BLaER1 treated with 17β-estradiol and CSF1 and Interleukin-3, amounts not matched to agents 10 nM and 100 nM (cell line): ENCODE data around the gene MGST3.
"Not testable (repeated sequence)": the region's sequence is repeated elsewhere in the genome, so short reads cannot be mapped to it uniquely, and the experiment has no call there.

Source experiments
- H3K27ac ChIP-seq, 11 experiments: shearing (Covaris generic); formaldehyde crosslinking; 2 replicates each; pipeline ENCODE4 v1.8.1; 2022
- H3K27me3 ChIP-seq, 11 experiments: shearing (Covaris generic); formaldehyde crosslinking; 2 replicates each; pipeline ENCODE4 v1.8.1; 2022
- H3K36me3 ChIP-seq, 11 experiments: shearing (Covaris generic); formaldehyde crosslinking; 2 replicates each; pipeline ENCODE4 v1.8.1; 2022
- H3K4me1 ChIP-seq, 10 experiments: shearing (Covaris generic); formaldehyde crosslinking; 2 replicates each; pipeline ENCODE4 v1.8.1; 2022
- H3K4me2 ChIP-seq, 11 experiments: shearing (Covaris generic); formaldehyde crosslinking; 2 replicates each; pipeline ENCODE4 v1.8.1; 2022
- H3K4me3 ChIP-seq, 10 experiments: shearing (Covaris generic); formaldehyde crosslinking; 2 replicates each; pipeline ENCODE4 v1.8.1; 2022
- H3K9ac ChIP-seq, 11 experiments: shearing (Covaris generic); formaldehyde crosslinking; 2 replicates each; pipeline ENCODE4 v1.8.1; 2022
- H3K9me3 ChIP-seq, 11 experiments: shearing (Covaris generic); formaldehyde crosslinking; replicated peaks in 1 of 11; 2 replicates each; pipeline ENCODE4 v1.8.1; 2022
- H4K20me1 ChIP-seq, 11 experiments: shearing (Covaris generic); formaldehyde crosslinking; 2 replicates each; pipeline ENCODE4 v1.8.1; 2022
- Cebpa-rat ChIP-seq, 11 experiments: shearing (Covaris generic); IDR thresholded peaks; 2 replicates each; pipeline ENCODE4 v1.8.1; 2022

MGST3 gene

DNA sequence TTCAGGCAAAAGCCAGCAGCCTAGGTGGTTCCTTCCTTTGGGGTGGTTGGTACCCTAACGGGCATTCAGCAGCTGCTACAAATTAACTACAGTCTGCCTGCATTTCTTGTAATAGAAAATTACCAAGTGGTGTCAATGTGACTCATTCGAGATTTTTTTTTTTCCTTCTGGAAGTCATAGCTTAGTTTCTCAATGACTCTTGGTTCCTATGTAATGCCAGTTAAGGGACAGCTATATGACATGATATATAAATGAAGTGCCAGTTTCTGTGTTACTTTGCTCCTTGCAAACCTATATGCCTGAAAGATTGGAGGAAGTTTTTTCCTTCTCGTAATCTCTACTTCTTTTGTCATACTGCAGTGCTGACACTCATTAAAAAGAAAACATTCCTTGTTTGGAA, 2.6 kb downstream of the MGST3 start:
- H3K27ac ChIP-seq, result no peak overlapping the region
- no peak for TF ChIP-seq Cebpa-rat (IDR thresholded peaks at IDR 0.05)
- peak overlapping the region in 3 of 11 experiments; percentile 8 to 89 (median 47); a peak in 4 of 22 replicates for H3K4me2 ChIP-seq
- no peaks in the 10 kb centered on the region for H3K9me3 ChIP-seq
- no peaks in the 10 kb centered on the region for H3K27me3 ChIP-seq
- no peak overlapping the region for H3K9ac ChIP-seq
- H3K4me1 ChIP-seq, result peaks cover 17 to 38% (median 26%) of the 10 kb centered on the region in 10 experiments
- H3K4me3 ChIP-seq, result no peak overlapping the region
- peaks cover 0 to 16% (median 0%) of the 10 kb centered on the region in 11 experiments; a peak in 4 of 22 replicates for H3K36me3 ChIP-seq
- peaks cover 0 to 60% (median 8%) of the 10 kb centered on the region in 11 experiments; a peak in 11 of 22 replicates for H4K20me1 ChIP-seq

DNA sequence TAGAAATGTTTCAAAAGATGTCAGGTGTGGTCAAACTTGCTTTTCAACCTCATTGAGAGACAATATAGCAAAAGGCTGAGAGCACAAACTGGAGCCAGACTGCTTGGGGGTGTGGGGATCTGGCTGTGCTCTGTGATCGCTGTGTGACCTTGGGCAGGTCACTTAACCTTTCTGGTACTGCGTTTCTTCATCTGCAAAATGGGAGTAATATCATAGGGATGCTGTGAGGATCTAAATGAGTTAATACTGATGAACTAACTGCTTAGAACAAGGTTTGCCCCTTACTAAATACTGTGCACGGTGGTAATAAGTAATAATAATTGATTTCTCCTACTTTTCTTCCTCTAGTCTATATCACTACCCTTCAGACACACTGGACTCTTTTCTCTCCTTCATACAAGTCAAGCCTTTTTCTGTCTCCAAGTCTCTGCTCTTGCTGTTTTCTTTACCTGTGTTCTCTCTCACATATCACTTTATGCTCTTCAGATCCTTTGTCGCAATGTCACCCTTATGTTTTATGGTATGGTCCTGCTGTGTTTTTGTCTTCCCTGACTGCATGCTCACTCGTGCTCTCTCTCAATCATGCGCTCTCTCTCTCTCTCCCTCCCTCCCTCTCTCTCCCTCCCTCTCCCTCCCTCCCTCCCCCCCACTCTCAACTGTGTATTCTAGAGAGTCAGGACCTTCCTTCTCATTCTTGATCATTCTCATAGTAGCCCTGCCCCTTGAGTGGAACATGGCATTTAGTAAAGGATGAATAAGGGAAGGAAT, 3.3 kb downstream of the MGST3 start:
- peaks cover 17 to 38% (median 26%) of the 10 kb centered on the region in 10 experiments for H3K4me1 ChIP-seq
- peaks cover 0 to 22% (median 0%) of the 10 kb centered on the region in 11 experiments; a peak in 6 of 22 replicates for H3K36me3 ChIP-seq
- peaks cover 0 to 67% (median 8%) of the 10 kb centered on the region in 11 experiments; a peak in 11 of 22 replicates for H4K20me1 ChIP-seq
- no peak overlapping the region for H3K9ac ChIP-seq
- H3K9me3 ChIP-seq, result no peaks in the 10 kb centered on the region
- H3K27me3 ChIP-seq, result no peaks in the 10 kb centered on the region
- no peak overlapping the region for H3K4me3 ChIP-seq
- no peak overlapping the region for H3K27ac ChIP-seq
- no peak for TF ChIP-seq Cebpa-rat (IDR thresholded peaks at IDR 0.05)
- peak overlapping the region in 1 of 11 experiments; percentile 89; a peak in 4 of 22 replicates for H3K4me2 ChIP-seq

DNA sequence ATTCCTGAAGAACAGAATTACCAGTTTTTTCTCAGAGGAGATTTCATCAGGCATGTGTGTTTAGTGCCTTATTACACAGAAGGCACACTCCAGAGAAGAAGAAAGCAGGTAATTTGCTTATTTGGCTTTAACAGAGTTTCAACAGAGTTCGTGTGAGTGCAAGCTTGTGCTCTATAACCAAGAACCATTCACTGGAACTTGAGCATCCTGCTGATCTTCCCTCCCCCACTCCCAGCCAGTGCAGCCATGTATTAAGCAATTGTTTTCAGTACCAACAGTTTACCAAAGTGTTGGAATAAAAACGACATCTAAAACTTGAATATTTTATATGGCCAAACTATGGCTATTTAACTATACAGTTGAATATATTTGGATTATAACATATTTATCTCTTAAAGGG, 4.3 kb downstream of the MGST3 start:
- Histone ChIP-seq H3K9me3 (no peaks in the 10 kb centered on the region), H3K4me2 (peak overlapping the region in 3 of 11 experiments; percentile 7 to 13 (median 12); a peak in 2 of 22 replicates), H3K4me1 (peaks cover 10 to 32% (median 22%) of the 10 kb centered on the region in 10 experiments), H3K27me3 (no peaks in the 10 kb centered on the region), H4K20me1 (peaks cover 0 to 77% (median 8%) of the 10 kb centered on the region in 11 experiments; a peak in 11 of 22 replicates), H3K27ac (no peak overlapping the region), H3K36me3 (peaks cover 0 to 24% (median 0%) of the 10 kb centered on the region in 11 experiments; a peak in 7 of 22 replicates), H3K4me3 (no peak overlapping the region), H3K9ac (no peak overlapping the region)
- TF ChIP-seq Cebpa-rat (IDR thresholded peaks at IDR 0.05), result no peak

DNA sequence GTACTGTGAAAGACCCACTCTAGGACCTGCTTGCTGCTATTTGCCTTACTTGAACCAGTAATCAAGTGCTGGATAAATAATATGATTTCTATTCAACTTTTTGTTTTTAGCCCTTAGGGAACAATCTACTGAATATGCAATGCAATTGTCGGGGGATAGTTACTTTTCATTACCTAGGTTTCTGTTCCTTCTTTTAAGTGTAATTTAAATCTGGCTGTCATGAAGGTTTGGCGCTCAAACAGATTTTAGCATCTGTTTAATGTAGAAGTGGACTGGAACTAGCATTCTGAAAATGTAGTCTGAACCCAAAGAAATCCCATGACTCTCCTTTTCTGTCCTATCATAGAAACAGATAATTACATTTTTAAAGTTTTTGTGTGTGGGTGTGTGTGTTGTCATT, 4.8 kb downstream of the MGST3 start:
- no peak overlapping the region for H3K4me2 ChIP-seq
- no peaks in the 10 kb centered on the region for H3K27me3 ChIP-seq
- H3K36me3 ChIP-seq, result peaks cover 0 to 24% (median 0%) of the 10 kb centered on the region in 11 experiments; a peak in 7 of 22 replicates
- H3K4me1 ChIP-seq, result peaks cover 10 to 32% (median 22%) of the 10 kb centered on the region in 10 experiments
- no peak overlapping the region for H3K9ac ChIP-seq
- no peaks in the 10 kb centered on the region for H3K9me3 ChIP-seq
- H3K4me3 ChIP-seq, result no peak overlapping the region
- H3K27ac ChIP-seq, result no peak overlapping the region
- no peak for TF ChIP-seq Cebpa-rat (IDR thresholded peaks at IDR 0.05)
- peaks cover 0 to 82% (median 8%) of the 10 kb centered on the region in 11 experiments; a peak in 11 of 22 replicates for H4K20me1 ChIP-seq

DNA sequence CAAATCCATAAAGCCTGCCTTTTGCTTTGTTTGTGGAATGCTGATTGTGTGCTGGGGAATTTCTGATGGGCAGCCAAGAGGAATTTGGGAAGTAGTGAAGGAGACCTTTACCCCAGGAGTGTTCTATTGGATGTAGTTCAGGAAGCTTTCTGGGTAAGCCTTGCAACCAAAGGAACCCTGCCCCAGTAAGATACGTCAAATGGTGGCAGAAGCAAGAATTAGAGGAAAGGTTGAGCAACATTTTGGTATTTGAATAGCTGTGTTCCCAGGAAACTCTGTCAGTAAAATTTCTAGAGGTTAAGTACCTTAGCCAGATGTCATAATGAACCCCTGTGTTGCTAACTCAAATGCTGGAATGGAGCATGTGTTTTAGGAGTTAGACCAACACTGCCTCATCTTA, 6.4 kb downstream of the MGST3 start:
- Histone ChIP-seq H3K4me2 (no peak overlapping the region), H3K9me3 (no peaks in the 10 kb centered on the region), H3K27ac (no peak overlapping the region), H3K27me3 (no peaks in the 10 kb centered on the region), H3K36me3 (peaks cover 0 to 24% (median 0%) of the 10 kb centered on the region in 11 experiments; a peak in 7 of 22 replicates), H3K4me1 (peaks cover 4 to 25% (median 15%) of the 10 kb centered on the region in 10 experiments), H3K4me3 (no peak overlapping the region), H3K9ac (no peak overlapping the region), H4K20me1 (peaks cover 0 to 97% (median 5%) of the 10 kb centered on the region in 11 experiments; a peak in 11 of 22 replicates)
- TF ChIP-seq Cebpa-rat (IDR thresholded peaks at IDR 0.05), result no peak

DNA sequence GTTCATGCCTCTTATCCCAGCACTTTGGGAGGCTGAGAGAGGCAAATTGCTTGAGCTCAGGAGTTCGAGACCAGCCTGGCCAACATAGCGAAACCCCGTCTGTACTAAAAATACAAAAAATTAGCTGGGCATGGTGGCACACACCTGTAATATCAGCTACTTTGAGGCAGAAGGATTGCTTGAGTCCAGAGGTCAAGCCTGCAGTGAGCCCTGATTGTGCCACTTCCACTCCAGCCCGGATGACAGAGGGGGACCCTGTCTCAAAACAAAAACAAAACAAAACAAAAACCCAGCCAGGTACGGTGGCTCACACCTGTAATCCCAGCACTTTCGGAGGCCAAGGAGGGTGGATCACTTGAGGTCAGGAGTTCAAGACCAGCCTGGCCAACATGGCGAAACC, 7.2 kb downstream of the MGST3 start:
- not testable (repeated sequence) for H3K9ac ChIP-seq, H3K27ac ChIP-seq, H3K27me3 ChIP-seq, H3K4me2 ChIP-seq, H3K4me3 ChIP-seq, H3K9me3 ChIP-seq
- Histone ChIP-seq H3K36me3 (peaks cover 0 to 24% (median 0%) of the 10 kb centered on the region in 11 experiments; a peak in 7 of 22 replicates), H4K20me1 (peaks cover 0 to 97% (median 4%) of the 10 kb centered on the region in 11 experiments; a peak in 10 of 22 replicates), H3K4me1 (peaks cover 0 to 18% (median 8%) of the 10 kb centered on the region in 10 experiments; a peak in 15 of 20 replicates)

DNA sequence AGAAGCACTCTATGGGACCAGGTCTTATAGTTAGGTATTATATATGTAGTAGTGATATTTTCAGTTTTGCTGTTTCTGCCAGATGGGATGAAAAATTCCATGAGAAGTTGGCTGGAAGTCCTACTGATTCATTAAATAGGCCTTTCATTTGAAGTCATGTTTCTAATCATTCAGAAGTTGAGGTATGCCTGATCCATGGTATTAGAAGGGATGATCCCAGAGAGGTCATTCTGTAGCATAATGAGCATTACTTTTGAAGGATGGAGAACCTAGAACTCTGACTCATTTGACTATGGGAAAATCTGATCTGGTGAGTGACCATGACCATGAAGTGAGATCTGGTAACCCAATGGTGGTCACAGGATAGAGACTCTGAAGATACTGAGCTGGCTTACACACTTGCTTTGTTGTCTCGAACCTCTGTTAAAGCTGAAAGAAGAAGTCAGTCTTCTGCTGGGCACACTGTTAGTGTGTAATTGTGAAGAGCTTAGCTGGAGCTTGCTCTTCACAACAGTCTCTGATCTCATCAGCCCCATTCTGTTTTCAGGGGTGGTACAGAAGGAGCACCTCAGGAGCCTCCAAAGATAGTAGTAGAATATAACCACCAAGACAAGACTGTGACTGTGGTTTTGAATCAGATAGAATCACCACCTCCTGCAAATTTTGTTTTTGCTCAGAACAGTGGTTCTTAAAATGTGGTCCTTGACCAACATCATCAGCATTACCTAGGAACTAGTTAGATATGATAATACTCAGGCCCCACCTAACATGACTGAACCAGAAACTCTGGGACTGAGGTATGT, 9.0 kb downstream of the MGST3 start:
- H4K20me1 ChIP-seq, result peaks cover 0 to 100% (median 4%) of the 10 kb centered on the region in 11 experiments; a peak in 11 of 22 replicates
- TF ChIP-seq Cebpa-rat (IDR thresholded peaks at IDR 0.05), result no peak
- no peaks in the 10 kb centered on the region for H3K9me3 ChIP-seq
- H3K9ac ChIP-seq, result no peak overlapping the region
- H3K27me3 ChIP-seq, result no peaks in the 10 kb centered on the region
- H3K36me3 ChIP-seq, result peaks cover 0 to 23% (median 0%) of the 10 kb centered on the region in 11 experiments; a peak in 7 of 22 replicates
- no peak overlapping the region for H3K4me2 ChIP-seq
- H3K4me3 ChIP-seq, result no peak overlapping the region
- no peak overlapping the region for H3K27ac ChIP-seq
- peaks cover 0 to 7% (median 5%) of the 10 kb centered on the region in 10 experiments; a peak in 10 of 20 replicates for H3K4me1 ChIP-seq

DNA sequence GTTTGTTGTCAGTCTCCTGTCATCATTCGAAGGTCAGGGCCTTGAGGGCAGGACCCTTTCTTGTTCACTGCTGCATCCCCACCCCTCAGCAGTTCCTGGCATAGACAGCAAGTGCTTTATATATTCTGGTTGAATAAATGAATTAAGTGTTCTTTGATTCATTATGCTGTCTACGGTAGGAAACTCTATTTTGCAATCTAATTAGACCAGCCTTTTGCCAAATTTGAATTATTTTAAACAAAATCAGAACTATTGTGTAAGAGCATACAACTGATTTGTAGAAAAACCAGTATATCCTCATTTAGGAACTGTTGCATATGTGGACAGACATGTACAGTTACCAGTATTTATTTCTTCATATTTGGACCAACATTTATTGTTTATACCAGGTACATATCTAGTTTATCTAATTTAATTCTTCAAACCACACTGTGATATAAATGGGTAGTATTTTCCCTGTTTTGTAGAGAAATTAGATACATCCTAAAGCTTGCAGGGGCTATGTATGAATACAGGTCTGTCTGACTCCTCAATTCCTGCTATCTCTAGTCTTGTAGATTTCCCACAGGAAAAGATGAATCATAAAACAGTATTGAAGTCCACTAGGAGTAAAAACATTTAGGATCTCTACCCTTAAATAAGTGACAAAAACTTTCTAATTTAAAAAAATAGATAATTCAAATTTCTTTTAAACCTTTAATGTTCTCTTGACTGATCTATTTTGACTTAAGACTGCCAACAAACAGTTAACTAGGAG, 10.4 kb downstream of the MGST3 start:
- peaks cover 0 to 100% (median 7%) of the 10 kb centered on the region in 11 experiments; a peak in 11 of 22 replicates for H4K20me1 ChIP-seq
- no peak overlapping the region for H3K9ac ChIP-seq
- H3K4me1 ChIP-seq, result peaks cover 0 to 12% (median 2%) of the 10 kb centered on the region in 10 experiments; a peak in 10 of 20 replicates
- H3K27ac ChIP-seq, result no peak overlapping the region
- H3K4me2 ChIP-seq, result no peak overlapping the region
- no peak for TF ChIP-seq Cebpa-rat (IDR thresholded peaks at IDR 0.05)
- no peaks in the 10 kb centered on the region for H3K9me3 ChIP-seq
- no peak overlapping the region for H3K4me3 ChIP-seq
- H3K36me3 ChIP-seq, result peaks cover 0 to 22% (median 0%) of the 10 kb centered on the region in 11 experiments; a peak in 7 of 22 replicates
- no peaks in the 10 kb centered on the region for H3K27me3 ChIP-seq
